ENCODE measurements around the gene TMEM59L.

The TMEM59L gene

DNA sequence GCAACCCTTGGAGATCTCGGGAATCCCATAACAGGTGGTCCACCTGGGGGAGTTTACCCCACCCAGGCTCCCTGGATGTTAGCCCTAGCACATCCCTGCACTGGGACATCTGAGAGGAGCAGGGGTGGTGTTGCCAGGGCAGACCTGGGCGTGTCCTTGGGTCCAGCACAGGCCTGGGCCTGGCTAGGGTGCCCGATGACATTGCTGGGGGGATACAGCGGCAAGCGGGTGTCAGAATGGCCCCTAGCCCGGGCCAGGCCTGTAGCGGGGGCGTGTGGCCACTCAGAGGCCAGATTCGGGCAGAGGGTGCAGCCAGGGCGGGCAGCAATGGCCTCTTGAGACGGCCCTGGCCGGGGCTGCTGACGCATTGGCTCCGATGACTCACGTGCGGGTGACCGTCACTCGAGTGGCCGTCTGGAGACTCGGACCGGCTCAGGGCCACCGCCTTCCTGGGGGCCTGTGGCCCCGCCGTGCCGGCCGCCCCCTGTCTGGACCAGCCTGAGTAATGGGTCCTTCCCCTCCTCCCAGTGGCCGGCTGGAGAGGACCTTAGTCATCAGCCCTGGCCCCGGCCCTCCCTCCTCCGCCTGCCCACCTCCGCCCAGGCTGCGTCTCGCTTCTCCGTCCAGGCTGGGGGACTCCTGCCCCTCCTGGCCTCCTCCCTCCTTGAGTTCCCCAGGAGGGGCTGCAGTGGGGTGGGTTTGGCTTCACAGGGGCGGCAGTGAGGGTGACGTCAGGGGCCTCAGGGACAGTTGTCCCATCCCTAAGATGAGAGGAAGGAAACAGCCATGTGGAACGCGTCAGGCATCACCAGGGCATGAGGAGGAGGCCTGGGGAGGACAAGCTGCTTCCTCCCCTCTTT lies 47.6 kb downstream of the TMEM59L start:
- DNase-seq, result no peak

DNA sequence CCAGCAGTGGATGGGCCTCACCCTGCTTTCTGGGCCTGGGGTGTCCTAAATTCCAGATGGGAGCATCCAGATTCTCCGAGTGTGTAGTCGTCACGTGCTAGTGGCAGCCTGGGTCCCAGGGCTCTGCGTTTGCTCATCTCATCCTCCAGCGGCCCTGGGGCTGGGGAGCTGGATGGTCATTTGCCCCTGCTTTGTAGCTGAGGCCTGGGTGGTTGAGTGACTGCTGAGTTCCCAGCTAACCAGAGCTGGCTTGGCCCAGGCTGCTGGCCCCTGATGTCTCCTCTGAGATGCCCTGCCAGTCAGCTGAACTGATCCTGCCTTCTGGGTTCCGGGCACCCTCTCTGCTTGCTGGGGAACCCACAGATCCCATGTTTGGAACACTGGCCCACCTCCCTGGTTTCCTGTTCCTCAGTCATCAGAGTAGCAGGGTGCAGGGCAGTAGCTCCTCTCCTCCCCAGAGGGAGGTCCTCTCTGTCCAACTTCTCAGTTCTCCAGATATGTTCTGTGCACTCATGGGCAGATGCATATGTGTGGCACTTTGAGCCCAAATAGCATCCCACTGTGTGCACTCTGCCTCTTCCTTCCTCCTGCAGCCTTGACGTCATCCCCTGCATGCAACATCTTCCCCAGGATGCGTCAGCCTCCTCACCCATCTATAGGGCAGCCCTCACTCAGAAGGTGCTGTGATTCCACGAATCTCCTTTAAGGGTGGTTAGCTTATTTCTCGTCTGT lies 48.4 kb downstream of the TMEM59L start:
- no peak for DNase-seq

DNA sequence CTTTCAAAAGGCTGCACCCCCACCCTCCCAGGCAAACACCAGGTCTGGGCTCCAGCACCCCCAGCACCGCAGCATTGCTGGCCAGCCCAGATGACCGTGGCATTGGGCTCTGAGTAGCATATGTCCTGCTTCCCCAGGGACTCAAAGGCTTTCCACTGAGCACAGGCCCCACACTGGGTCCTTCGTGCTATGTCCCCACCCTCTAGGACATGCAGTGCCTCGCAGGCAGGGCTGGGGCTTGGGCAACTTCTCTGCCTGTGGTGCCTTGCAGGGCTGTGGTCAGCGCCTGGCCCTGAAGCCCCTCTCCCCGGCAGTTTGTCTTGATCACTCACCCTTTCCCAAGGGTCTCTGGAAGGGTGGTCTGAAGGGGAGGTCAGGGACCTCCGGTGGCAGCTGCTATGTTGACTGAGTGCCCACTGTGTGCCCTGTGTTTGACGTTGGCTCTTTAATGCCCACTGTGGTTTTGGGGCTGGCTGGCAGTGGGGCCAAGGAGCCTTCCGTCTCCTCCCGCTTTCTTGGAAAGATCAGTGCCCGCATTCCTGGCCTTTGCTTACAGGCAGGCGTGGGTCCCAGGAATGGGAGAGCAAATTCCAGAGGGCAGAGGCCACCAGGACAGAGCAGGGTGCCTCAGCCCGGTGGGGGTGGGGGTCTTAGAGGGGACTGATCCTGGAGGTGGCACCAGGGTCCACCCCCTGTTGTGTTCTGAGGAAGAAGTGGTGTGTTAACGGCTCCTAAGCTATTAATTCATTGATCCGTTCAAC lies 50.5 kb downstream of the TMEM59L start:
- DNase-seq, result no peak

- DNase-seq, result no peak
Observed at GRCh38 chr19:18663940-18664530, 51.4 kb downstream of the TMEM59L start.

GRCh38 chr19:18665771-18666202 lies 53.1 kb downstream of the TMEM59L start:
- no peak for DNase-seq

DNA sequence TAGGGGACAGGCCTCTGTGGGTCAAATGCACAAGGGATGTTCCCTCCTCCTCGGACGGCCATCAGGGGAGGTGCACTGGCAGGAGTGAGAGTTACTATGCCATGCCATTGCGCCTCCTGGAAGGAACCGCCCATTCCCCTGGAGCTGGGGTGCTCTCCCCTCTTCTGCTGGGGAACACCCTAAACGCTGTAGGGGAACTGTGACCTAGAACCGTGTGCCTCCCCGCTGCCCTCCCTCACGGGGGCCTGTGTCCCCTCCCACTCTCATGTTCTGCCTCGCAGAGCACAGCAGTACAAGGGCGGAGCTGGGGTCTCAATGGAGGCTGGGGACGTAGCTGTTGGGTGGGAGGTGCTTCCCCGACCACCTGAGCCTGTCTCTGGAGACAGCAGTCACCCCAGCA lies 53.6 kb downstream of the TMEM59L start:
- DNase-seq, result no peak

DNA sequence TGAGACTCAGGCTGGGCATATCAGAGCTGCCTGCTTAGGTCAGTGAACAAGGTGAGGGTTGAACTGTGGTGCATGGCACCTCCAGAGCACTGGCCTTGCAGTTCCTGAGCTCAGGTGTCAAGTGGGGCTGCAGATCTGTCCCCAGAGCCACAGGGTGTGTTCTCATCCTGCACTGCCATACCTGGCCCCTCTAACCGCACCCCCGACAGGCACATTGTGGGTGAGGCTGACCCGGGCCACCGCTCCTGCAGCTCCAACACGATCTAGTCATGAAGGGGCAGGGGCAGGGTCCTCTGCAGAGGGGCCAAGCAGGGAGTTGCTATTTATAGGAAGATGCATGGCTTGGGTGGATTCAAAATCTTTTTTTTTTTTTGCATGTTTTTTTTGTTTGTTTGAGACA lies 54.1 kb downstream of the TMEM59L start:
- no peak for DNase-seq

DNA sequence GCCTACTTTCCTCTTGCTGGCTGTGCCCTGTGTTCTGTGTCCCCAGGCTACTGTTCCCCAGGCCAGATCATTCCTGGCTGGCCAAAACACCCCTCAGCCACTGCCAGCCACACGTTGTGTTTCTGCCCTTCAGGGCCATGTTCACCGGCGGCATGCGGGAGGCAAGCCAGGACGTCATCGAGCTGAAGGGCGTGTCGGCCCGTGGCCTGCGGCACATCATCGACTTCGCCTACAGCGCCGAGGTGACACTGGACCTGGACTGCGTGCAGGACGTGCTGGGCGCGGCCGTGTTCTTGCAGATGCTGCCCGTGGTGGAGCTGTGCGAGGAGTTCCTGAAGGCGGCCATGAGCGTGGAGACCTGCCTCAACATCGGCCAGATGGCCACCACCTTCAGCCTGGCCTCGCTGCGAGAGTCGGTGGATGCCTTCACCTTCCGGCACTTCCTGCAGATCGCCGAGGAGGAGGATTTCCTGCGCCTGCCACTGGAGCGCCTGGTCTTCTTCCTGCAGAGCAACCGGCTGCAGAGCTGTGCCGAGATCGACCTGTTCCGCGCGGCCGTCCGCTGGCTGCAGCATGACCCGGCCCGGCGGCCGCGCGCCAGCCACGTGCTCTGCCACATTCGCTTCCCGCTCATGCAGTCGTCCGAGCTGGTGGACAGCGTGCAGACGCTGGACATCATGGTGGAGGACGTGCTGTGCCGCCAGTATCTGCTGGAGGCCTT lies 55.0 kb downstream of the TMEM59L start:
- DNase-seq, result no peak

- DNase-seq, result no peak
Observed at GRCh38 chr19:18668252-18668631, 55.6 kb downstream of the TMEM59L start.

DNA sequence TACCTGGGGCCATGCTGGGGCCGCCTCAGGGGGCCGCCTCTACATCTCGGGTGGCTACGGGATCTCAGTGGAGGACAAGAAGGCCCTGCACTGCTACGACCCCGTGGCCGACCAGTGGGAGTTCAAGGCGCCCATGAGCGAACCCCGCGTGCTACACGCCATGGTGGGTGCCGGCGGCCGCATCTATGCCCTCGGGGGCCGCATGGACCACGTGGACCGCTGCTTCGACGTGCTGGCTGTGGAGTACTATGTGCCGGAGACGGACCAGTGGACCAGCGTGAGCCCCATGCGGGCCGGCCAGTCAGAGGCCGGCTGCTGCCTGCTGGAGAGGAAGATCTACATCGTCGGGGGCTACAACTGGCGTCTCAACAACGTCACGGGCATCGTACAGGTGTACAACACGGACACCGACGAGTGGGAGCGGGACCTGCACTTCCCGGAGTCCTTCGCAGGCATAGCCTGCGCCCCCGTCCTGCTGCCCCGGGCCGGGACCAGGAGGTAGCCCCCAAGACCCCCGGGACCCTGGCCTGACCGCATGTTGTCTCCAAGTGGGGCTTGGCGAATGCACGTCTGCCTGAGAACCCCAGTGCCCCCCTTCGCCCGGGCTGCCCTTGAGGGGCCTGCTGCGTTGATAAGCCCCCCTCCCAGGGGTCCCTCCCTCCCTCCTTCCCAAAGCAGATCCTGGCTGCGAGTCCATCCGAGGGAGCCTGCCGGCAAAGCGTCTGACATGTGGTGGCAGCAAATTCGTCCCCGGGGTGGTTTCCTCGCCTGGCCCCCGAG lies 56.3 kb downstream of the TMEM59L start:
- DNase-seq, result no peak

GRCh38 chr19:18669524-18669817 lies 56.8 kb downstream of the TMEM59L start:
- no peak for DNase-seq

DNA sequence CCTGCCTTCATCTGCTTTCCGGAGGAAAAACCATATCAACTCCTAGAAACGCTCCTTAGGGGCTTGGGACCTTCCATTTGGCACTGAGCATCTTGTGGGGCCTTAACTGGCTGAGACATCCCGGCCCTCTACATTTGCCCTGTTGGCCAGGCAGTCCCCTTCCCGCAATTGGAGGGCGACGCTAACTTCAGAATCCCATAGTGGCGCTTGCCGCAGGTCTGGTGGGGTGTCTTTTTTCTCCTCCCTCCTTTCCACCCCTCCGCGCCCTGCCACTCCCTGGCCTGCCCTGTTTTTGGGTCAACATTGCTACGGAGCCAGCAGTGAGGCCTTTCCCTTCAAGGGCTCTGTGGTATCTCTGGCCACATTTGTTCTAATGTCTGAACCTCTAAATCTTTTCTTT lies 57.2 kb downstream of the TMEM59L start:
- no peak for DNase-seq

- no peak for DNase-seq
Observed at GRCh38 chr19:18670312-18670711, 57.6 kb downstream of the TMEM59L start.

Measured in DMS79 (cell line).